GM12878 (cell line): ENCODE results near the gene PRRG1. TPM values are rescaled to one million over a fixed set of nuclear protein-coding genes. Genes with fewer than 3 reads are reported as not detected.

Source experiments
- ATAC-seq: fragments of 200-7000 bp; cut with Tn5 transposase; 3 replicates; pipeline ENCODE4 v1.9.1; 2020; ENCODE audit warnings: mild to moderate bottlenecking, moderate library complexity
- Bru-seq: library from RNA; stranded (reverse); fragments of 400-500 nt; gene quantifications from one replicate; lab custom pipeline; 2021; lab: Mats Ljungman, UMichigan
- BruChase-seq, 2 experiments: library from RNA; stranded (reverse); fragments of 400-500 nt; gene quantifications; one replicate each; lab custom pipeline; 2021; lab: Mats Ljungman, UMichigan
- BruUV-seq: library from RNA; stranded (reverse); fragments of 400-500 nt; replicated peaks from 2 replicates; lab custom pipeline; 2021; lab: Mats Ljungman, UMichigan
- CTCF ChIA-PET: fragments of 300-600 bp; sonication (Branson Sonifier 250); formaldehyde crosslinking; extraction: SDS; loops from one replicate; lab custom pipeline; 2021; ENCODE audit warnings: inconsistent platforms; lab: Yijun Ruan, JAX
- POLR2A ChIA-PET: fragments of 350-600 bp; formaldehyde crosslinking; extraction: SDS; loops from one replicate; lab custom pipeline; 2021; ENCODE audit warnings: inconsistent platforms; lab: Charles Lee
- RAD21 ChIA-PET: fragments of 300-600 bp; sonication (Branson Sonifier 250); formaldehyde crosslinking; loops from one replicate; lab custom pipeline; 2023; ENCODE audit warnings: antibody characterized with exemption; ENCODE audit not compliant: unreplicated experiment; lab: Charles Lee
- SMC1A ChIA-PET: fragments of 300-600 bp; sonication (Branson Sonifier 250); formaldehyde crosslinking; loops from one replicate; lab custom pipeline; 2023; ENCODE audit not compliant: unreplicated experiment, uncharacterized antibody; lab: Charles Lee
- DNase-seq: peaks from one replicate; pipeline ENCODE4 v3.0.0-alpha.2; 2011; ENCODE audit warnings: low read depth, low spot score
- FAIRE-seq: peaks from 3 replicates; lab custom pipeline; 2011; peaks lifted over from hg19 to GRCh38; lab: Jason Lieb, UNC
- H2AFZ ChIP-seq: 2 replicates; pipeline ENCODE4 v1.6.0; 2011; ENCODE audit warnings: low read depth, low read length, control low read depth; ENCODE audit not compliant: control insufficient read depth
- H3K27ac ChIP-seq: 2 replicates; pipeline ENCODE4 v1.5.1; 2011; ENCODE audit warnings: control low read depth; ENCODE audit not compliant: control insufficient read depth, insufficient read depth
- H3K27me3 ChIP-seq, 2 experiments: replicated peaks in 1 of 2; 2 replicates each; pipeline versions ENCODE4 v1.6.0 to v1.6.1; 2011; ENCODE audit warnings: low read length in 1 of 2; ENCODE audit not compliant: control insufficient read depth in 2 of 2, insufficient read depth in 2 of 2
- H3K36me3 ChIP-seq, 2 experiments: 2 replicates each; pipeline ENCODE4 v1.5.1; 2011; ENCODE audit warnings: low read length in 1 of 2; ENCODE audit not compliant: control insufficient read depth in 2 of 2, insufficient read depth in 2 of 2
- H3K4me1 ChIP-seq: 2 replicates; pipeline ENCODE4 v1.6.1; 2011; ENCODE audit warnings: mild to moderate bottlenecking, low read length, moderate library complexity, mixed read lengths; ENCODE audit not compliant: control insufficient read depth, insufficient read depth
- H3K4me2 ChIP-seq: 2 replicates; pipeline ENCODE4 v1.6.0; 2011; ENCODE audit warnings: control low read depth; ENCODE audit not compliant: control insufficient read depth, insufficient read depth
- H3K4me3 ChIP-seq: fragments of 200-600 bp; sonication (generic); 2 replicates; pipeline ENCODE4 v1.5.1; 2016
- H3K79me2 ChIP-seq: 2 replicates; pipeline ENCODE4 v1.6.0; 2011; ENCODE audit warnings: low read length; ENCODE audit not compliant: control insufficient read depth, insufficient read depth
- H3K9ac ChIP-seq: 2 replicates; pipeline ENCODE4 v1.8.0; 2011; ENCODE audit warnings: low read length, control low read depth, mixed read lengths; ENCODE audit not compliant: control insufficient read depth, insufficient read depth
- H3K9me3 ChIP-seq: replicated peaks from 3 replicates; pipeline ENCODE4 v1.5.1; 2011; ENCODE audit warnings: mild to moderate bottlenecking, low read length; ENCODE audit not compliant: control insufficient read depth, insufficient read depth
- H4K20me1 ChIP-seq: 2 replicates; pipeline ENCODE4 v1.6.0; 2011; ENCODE audit not compliant: control insufficient read depth, insufficient read depth
- ATF7 ChIP-seq: fragments of 450-650 bp; IDR thresholded peaks from 2 replicates; pipeline ENCODE4 v1.6.1; 2016; ENCODE audit warnings: low read depth, mild to moderate bottlenecking
- CREM ChIP-seq: IDR thresholded peaks from 2 replicates; pipeline ENCODE4 v1.6.1; 2014; ENCODE audit warnings: antibody characterized with exemption, low read depth
- EED ChIP-seq: sonication (generic); IDR thresholded peaks from 2 replicates; pipeline ENCODE4 v1.6.1; 2016; ENCODE audit warnings: antibody characterized with exemption, low read depth
- EGR1 ChIP-seq, 2 experiments: IDR thresholded peaks; 1 replicate in 1 of 2; 2 replicates in 1 of 2; pipeline ENCODE4 v1.6.1; 2011 to 2012; ENCODE audit warnings: low read depth in 2 of 2, low read length in 2 of 2, borderline replicate concordance in 1 of 2, mild to moderate bottlenecking in 1 of 2, moderate library complexity in 1 of 2
- ETV6 ChIP-seq, 2 experiments: fragments of 450-650 bp in 1 of 2; IDR thresholded peaks in 1 of 2; conservative IDR thresholded peaks in 1 of 2; 2 replicates each; pipeline ENCODE4 v1.6.1; 2014; ENCODE audit warnings: antibody characterized with exemption in 1 of 2, borderline replicate concordance in 1 of 2, low read depth in 1 of 2, mild to moderate bottlenecking in 1 of 2, moderate library complexity in 1 of 2
- FOS ChIP-seq: IDR thresholded peaks from 3 replicates; pipeline ENCODE4 v1.6.1; 2011; ENCODE audit warnings: borderline replicate concordance; ENCODE audit not compliant: insufficient read length; ENCODE audit errors: extremely low read depth
- GATAD2B ChIP-seq: fragments of 450-650 bp; conservative IDR thresholded peaks from 2 replicates; pipeline ENCODE4 v1.6.1; 2017; ENCODE audit warnings: low read depth, mild to moderate bottlenecking, moderate library complexity
- HDAC2 ChIP-seq: fragments of 200-600 bp; sonication (generic); IDR thresholded peaks from 2 replicates; pipeline ENCODE4 v1.6.1; 2017
- IKZF2 ChIP-seq, 2 experiments: fragments of 450-650 bp; IDR thresholded peaks; 2 replicates each; pipeline ENCODE4 v1.6.1; 2017; ENCODE audit warnings: mild to moderate bottlenecking in 2 of 2, moderate library complexity in 2 of 2
- JUND ChIP-seq: IDR thresholded peaks from 2 replicates; pipeline ENCODE4 v1.6.1; 2012; ENCODE audit warnings: low read depth, mild to moderate bottlenecking, low read length, improper control_type of control experiment, moderate library complexity
- MEF2B ChIP-seq: fragments of 450-650 bp; IDR thresholded peaks from 2 replicates; pipeline ENCODE4 v1.6.1; 2018; ENCODE audit warnings: mild to moderate bottlenecking, moderate library complexity; ENCODE audit not compliant: partially characterized antibody, poor library complexity, severe bottlenecking
- MYC ChIP-seq: IDR thresholded peaks from 2 replicates; pipeline ENCODE4 v1.6.1; 2011; ENCODE audit warnings: mild to moderate bottlenecking, low read length, moderate library complexity, inconsistent platforms; ENCODE audit not compliant: insufficient read depth, insufficient replicate concordance, insufficient read length, severe bottlenecking
- NFXL1 ChIP-seq: fragments of 450-650 bp; IDR thresholded peaks from 2 replicates; pipeline ENCODE4 v1.6.1; 2017; ENCODE audit warnings: antibody characterized with exemption, mild to moderate bottlenecking, borderline replicate concordance
- NRF1 ChIP-seq: conservative IDR thresholded peaks from 2 replicates; pipeline ENCODE4 v1.6.1; 2011; ENCODE audit warnings: mild to moderate bottlenecking, low read depth, low read length, improper control_type of control experiment
- RAD21 ChIP-seq: IDR thresholded peaks from 2 replicates; pipeline ENCODE4 v1.6.1; 2011; ENCODE audit warnings: mild to moderate bottlenecking, low read depth, low read length, moderate library complexity; ENCODE audit not compliant: insufficient read depth
- RUNX3 ChIP-seq: IDR thresholded peaks from 2 replicates; pipeline ENCODE4 v1.6.1; 2012; ENCODE audit warnings: low read length, inconsistent platforms
- SMAD1 ChIP-seq: fragments of 450-650 bp; IDR thresholded peaks from 2 replicates; pipeline ENCODE4 v1.6.1; 2018; ENCODE audit warnings: mild to moderate bottlenecking, low read depth; ENCODE audit not compliant: partially characterized antibody
- WGBS: methylation state at CpG from one replicate; pipeline ENCODE4 v1.1.6; 2016; ENCODE audit warnings: low lambda C conversion rate; ENCODE audit not compliant: insufficient replicate concordance, insufficient coverage; ENCODE audit errors: missing lambda C conversion rate; 5-methylcytosine and 5-hydroxymethylcytosine counted together
- in situ Hi-C: fragments of 300-500 bp; cut with MboI; formaldehyde crosslinking; loops from 9 replicates; pipeline ENCODE4 v1.14.3; 2018; ENCODE audit warnings: mixed read lengths
- intact Hi-C: fragments of 100-400 bp; cut with micrococcal nuclease; formaldehyde crosslinking; loops from one replicate; pipeline ENCODE4 v1.14.2; 2022; ENCODE audit not compliant: unreplicated experiment
- long read RNA-seq, 2 experiments: library from polyadenylated mRNA; unstranded; transcript quantifications; one replicate each; pipeline ENCODE4 v2.0.0, GENCODE V29; 2019 to 2020
- polyA minus RNA-seq, 3 experiments: library from RNA; depleted of rRNA, polyadenylated mRNA; stranded (reverse); fragments of >200 nt; gene quantifications; 2 replicates each; pipeline ENCODE4 v1.2.3, GENCODE V29; 2011
- polyA plus RNA-seq, 11 experiments: library from polyadenylated mRNA; depleted of rRNA in 4 of 11; unstranded in 6 of 11; stranded (reverse) in 5 of 11; fragments of >200 nt; fragmentation: Nextera tagmentation in 4 of 11; fragmentation: Illumina TruSeq in 1 of 11; extraction: Ambion mirVana in 4 of 11; extraction: Trizol in 1 of 11; gene quantifications; 1 replicate in 1 of 11; 2 replicates in 10 of 11; pipeline versions ENCODE4 v1.2.1 to v1.2.3, GENCODE V29; 2011 to 2016; ENCODE audit warnings: inconsistent platforms in 2 of 11, missing spikeins in 2 of 11, low read depth in 1 of 11
- total RNA-seq, 4 experiments: library from RNA; depleted of rRNA in 3 of 4; stranded (reverse); fragments of >200 nt in 3 of 4; fragmentation: Illumina TruSeq in 1 of 4; extraction: Trizol in 1 of 4; gene quantifications; 2 replicates each; pipeline versions ENCODE4 v1.2.1 to v1.2.3, GENCODE V29; 2013 to 2021
- TF ChIP-seq, protein P1 (sequence below): fragments of 450-650 bp; formaldehyde crosslinking; IDR thresholded peaks from 2 replicates; pipeline ENCODE4 v1.5.0; 2022; ENCODE audit warnings: mild to moderate bottlenecking, missing genetic modification characterization

Gene PRRG1
- total RNA-seq (2013; cell fraction: nucleolus; rRNA removed): not detected in 2 replicates
- total RNA-seq (2014; rRNA removed) (not detected in 2 replicates), total RNA-seq (2014; rRNA removed; fragmentation: Illumina TruSeq; extraction: Trizol) (not detected in 2 replicates), total RNA-seq (2021) (not detected in 2 replicates), polyA plus RNA-seq (2011; rRNA removed) (not detected in 2 replicates), polyA plus RNA-seq (2014; fragmentation: Illumina TruSeq; extraction: Trizol) (not detected in 2 replicates), polyA plus RNA-seq (2014; fragmentation: Nextera tagmentation; extraction: Ambion mirVana) (not detected), polyA plus RNA-seq (2014; rRNA removed) (not detected in 2 replicates), polyA plus RNA-seq (2016; fragmentation: Nextera tagmentation; extraction: Ambion mirVana) (not detected), polyA minus RNA-seq (2011; rRNA and poly(A)+ RNA removed) (not detected in 2 replicates), Bru-seq, nascent RNA (percentile 14 among the genes with signal in this experiment), BruChase-seq, experiment 1, labeled RNA remaining after a 6-hour chase (percentile 13 among the genes with signal in this experiment), BruChase-seq, experiment 2, labeled RNA remaining after a 2-hour chase (percentile 12 among the genes with signal in this experiment)
- not detected for polyA plus RNA-seq (2011; ENCODE audit: low read depth)
- polyA plus RNA-seq (2011; cell fraction: cytosol; rRNA removed): not detected in 2 replicates
- not detected in 2 replicates for polyA plus RNA-seq (2011; cell fraction: nucleus; rRNA removed)
- not detected in 2 replicates for polyA plus RNA-seq (2012)
- 0.52 TPM in 1 of 2 replicates, not detected in the other for polyA minus RNA-seq (2011; cell fraction: cytosol; rRNA and poly(A)+ RNA removed)
- not detected in 2 replicates for polyA minus RNA-seq (2011; cell fraction: nucleus; rRNA and poly(A)+ RNA removed)
- long read RNA-seq, experiment 1: 0 reads
- long read RNA-seq, experiment 2: 0 reads

- 66% methylated on average over 50 of the region's 61 CpGs for WGBS
- ATAC-seq: no peak
- no peak within 1 kb of the TSS for H3K4me3 ChIP-seq
- ChIA-PET POLR2A (no interaction called here), RAD21 (no interaction called here), SMC1A (no interaction called here), CTCF (no interaction called here)
- H3K27ac ChIP-seq: no peak within 1 kb of the TSS
- no peak within 1 kb of the TSS for H2AFZ ChIP-seq
- no peak for DNase-seq
- no peak within 1 kb of the TSS for H3K4me2 ChIP-seq
- FAIRE-seq: no peak
- H3K9ac ChIP-seq: no peak within 1 kb of the TSS
- in situ Hi-C loops: no loop called here
- H4K20me1 ChIP-seq: no peaks in the 10 kb centered on the region
- BruUV-seq: no TSS peak
- peaks cover 0 to 3% of the 10 kb centered on the region in 2 experiments; a peak in 2 of 4 replicates for H3K27me3 ChIP-seq
- no peaks in the 10 kb centered on the region for H3K4me1 ChIP-seq
- H3K79me2 ChIP-seq: no peaks in the 10 kb centered on the region
- intact Hi-C loops: no loop called here
- no peaks in the 10 kb centered on the region; the same call in 2 of the 3 replicates for H3K9me3 ChIP-seq
- H3K36me3 ChIP-seq: no peaks in the 10 kb centered on the region
- TF ChIP-seq NRF1 (no peak), EED (no peak), GATAD2B (no peak), FOS (no peak), CREM (no peak), HDAC2 (no peak), MEF2B (no peak), IKZF2 (IDR thresholded peaks at IDR 0.05) (no peak), MYC (no peak), JUND (no peak), RUNX3 (no peak), NFXL1 (no peak), EGR1 (IDR thresholded peaks at IDR 0.05; ENCODE audit: borderline replicate concordance in 1 of 2, low read depth in 2 of 2, low read length in 2 of 2) (no peak), ETV6 (conservative IDR thresholded peaks at IDR 0.05 in 1 of 2, IDR thresholded peaks at IDR 0.05 in 1 of 2; ENCODE audit: borderline replicate concordance in 1 of 2, low read depth in 1 of 2) (no peak), RAD21 (no peak), SMAD1 (no peak), ATF7 (no peak)
- TF ChIP-seq, protein P1, sequence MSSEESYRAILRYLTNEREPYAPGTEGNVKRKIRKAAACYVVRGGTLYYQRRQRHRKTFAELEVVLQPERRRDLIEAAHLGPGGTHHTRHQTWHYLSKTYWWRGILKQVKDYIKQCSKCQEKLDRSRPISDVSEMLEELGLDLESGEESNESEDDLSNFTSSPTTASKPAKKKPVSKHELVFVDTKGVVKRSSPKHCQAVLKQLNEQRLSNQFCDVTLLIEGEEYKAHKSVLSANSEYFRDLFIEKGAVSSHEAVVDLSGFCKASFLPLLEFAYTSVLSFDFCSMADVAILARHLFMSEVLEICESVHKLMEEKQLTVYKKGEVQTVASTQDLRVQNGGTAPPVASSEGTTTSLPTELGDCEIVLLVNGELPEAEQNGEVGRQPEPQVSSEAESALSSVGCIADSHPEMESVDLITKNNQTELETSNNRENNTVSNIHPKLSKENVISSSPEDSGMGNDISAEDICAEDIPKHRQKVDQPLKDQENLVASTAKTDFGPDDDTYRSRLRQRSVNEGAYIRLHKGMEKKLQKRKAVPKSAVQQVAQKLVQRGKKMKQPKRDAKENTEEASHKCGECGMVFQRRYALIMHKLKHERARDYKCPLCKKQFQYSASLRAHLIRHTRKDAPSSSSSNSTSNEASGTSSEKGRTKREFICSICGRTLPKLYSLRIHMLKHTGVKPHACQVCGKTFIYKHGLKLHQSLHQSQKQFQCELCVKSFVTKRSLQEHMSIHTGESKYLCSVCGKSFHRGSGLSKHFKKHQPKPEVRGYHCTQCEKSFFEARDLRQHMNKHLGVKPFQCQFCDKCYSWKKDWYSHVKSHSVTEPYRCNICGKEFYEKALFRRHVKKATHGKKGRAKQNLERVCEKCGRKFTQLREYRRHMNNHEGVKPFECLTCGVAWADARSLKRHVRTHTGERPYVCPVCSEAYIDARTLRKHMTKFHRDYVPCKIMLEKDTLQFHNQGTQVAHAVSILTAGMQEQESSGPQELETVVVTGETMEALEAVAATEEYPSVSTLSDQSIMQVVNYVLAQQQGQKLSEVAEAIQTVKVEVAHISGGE (CRISPR knock-in tag): no peak
Measured at GRCh38 chrX:37349221-37350033, at the start of gene PRRG1. TSS of gene PRRG1 (plus strand) at chrX:37349364. CDS start at chrX:37406250, 56,886 bp downstream.
